GM19240 (cell line): ENCODE results near the gene PGLYRP4.

Experiments
- DNase-seq: peaks from one replicate; pipeline ENCODE4 v3.0.0; 2011; ENCODE audit warnings: low spot score; ENCODE audit not compliant: insufficient read length

PGLYRP4 gene

GRCh38 chr1:153348511-153349362 lies at the start of gene PGLYRP4:
TSS of gene PGLYRP4 (minus strand) at chr1:153348841. CDS start at chr1:153347932, 909 bp downstream.
- DNase-seq = no peak

GRCh38 chr1:153397924-153398651 lies 49.4 kb upstream of the PGLYRP4 start:
- no peak for DNase-seq

GRCh38 chr1:153397051-153397923 lies 48.6 kb upstream of the PGLYRP4 start:
- no peak for DNase-seq

GRCh38 chr1:153396461-153396860 lies 47.8 kb upstream of the PGLYRP4 start:
- no peak for DNase-seq

GRCh38 chr1:153395776-153396175 lies 47.1 kb upstream of the PGLYRP4 start:
- DNase-seq = no peak

- DNase-seq = no peak
Observed at GRCh38 chr1:153395136-153395685, 46.6 kb upstream of the PGLYRP4 start.

- DNase-seq = no peak
Observed at GRCh38 chr1:153394391-153394790, 45.8 kb upstream of the PGLYRP4 start.

GRCh38 chr1:153393926-153394325 lies 45.3 kb upstream of the PGLYRP4 start:
- no peak for DNase-seq

DNA sequence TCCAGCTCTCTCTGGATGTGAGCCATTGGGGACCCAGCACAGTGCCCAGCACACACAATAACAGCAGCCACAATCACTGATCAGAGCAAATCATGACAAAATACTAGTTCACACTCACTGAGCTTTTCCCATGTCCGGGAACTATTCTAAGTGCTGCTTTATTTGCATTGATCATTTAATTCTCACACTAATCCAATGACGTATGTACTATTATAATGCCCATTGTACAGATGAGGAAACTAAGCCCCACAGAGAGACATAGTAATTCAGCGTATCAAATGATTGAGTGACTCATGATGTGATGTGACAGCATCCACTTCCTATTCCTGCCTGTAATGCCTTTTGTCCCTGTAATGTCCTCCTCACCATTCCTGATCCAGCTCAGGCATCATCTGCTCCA lies 44.2 kb upstream of the PGLYRP4 start:
- DNase-seq = no peak

- no peak for DNase-seq
Observed at GRCh38 chr1:153392258-153392657, 43.6 kb upstream of the PGLYRP4 start.

- no peak for DNase-seq
Observed at GRCh38 chr1:153390938-153391710, 42.5 kb upstream of the PGLYRP4 start, which contains the start of gene S100A8. TSS of gene S100A8 (minus strand) at chr1:153391073. CDS start at chr1:153390535, 538 bp downstream.

DNA sequence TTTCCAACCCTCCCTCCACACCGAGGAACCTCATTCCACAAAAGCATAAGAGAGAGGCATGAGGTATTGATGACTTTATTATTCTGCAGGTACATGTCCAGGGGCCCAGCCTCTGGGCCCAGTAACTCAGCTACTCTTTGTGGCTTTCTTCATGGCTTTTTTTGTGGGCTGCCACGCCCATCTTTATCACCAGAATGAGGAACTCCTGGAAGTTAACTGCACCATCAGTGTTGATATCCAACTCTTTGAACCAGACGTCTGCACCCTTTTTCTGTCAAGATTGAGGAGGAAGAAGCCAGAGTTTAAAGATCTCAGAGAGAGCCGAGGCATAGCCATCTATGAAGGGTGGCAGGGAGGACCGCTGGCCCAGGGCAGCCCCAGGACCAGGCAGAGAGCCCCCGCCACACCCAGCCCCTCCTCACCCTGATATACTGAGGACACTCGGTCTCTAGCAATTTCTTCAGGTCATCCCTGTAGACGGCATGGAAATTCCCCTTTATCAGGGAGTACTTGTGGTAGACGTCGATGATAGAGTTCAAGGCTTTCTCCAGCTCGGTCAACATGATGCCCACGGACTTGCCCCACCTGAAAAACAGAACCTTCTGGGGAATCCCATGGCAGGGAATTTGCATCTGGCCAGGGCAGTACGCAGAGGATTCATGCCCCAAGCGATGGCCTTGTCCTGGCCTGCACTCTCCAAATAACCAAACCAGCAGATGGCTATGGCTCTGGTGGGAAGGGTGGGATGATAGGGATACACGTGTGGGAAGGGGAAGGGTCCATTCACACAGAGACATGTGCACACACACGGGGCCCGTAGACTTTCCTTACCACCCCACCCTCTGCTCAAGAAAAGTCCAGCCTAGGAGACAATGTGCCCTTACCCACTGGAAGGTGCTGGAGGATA lies 41.6 kb upstream of the PGLYRP4 start:
- no peak for DNase-seq

DNA sequence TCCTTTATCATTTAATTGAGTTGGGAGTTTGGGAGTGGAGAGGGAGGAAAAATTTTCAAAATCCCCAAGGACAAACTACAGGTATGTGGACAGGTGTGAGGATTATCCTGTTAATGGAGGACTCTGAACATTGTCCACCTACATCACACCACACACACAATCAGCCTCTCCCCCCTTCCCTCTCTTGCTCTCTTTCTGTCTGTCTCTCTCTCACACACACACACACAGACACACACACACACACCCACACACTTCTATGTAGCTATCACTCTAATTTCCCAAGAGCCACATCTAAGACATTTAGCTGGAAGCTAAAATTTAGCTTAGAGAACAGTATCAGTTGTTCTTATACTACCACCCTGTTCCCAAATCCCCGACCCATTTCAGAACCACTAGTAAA lies 40.8 kb upstream of the PGLYRP4 start:
- DNase-seq = no peak

GRCh38 chr1:153387785-153388184 lies 39.1 kb upstream of the PGLYRP4 start:
- DNase-seq = no peak

DNA sequence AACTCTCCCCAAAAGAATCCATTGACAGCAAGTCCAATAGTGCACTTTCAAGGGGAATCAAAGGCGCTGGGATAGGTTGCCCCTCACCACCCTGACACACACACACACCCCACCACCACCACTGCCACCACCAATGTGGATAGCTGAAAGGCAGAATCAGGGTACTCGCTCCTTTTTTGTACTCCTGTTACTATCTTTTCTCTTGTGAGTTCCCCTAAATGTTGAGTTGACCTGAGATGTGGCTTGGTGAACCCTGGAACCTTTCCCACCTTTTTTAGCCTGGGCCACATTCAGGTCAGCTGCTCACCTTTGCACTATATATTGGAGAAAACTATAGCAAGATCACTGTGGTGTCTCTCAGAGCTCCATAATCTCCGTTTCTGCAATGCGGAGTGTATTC lies 38.4 kb upstream of the PGLYRP4 start:
- DNase-seq = no peak

DNA sequence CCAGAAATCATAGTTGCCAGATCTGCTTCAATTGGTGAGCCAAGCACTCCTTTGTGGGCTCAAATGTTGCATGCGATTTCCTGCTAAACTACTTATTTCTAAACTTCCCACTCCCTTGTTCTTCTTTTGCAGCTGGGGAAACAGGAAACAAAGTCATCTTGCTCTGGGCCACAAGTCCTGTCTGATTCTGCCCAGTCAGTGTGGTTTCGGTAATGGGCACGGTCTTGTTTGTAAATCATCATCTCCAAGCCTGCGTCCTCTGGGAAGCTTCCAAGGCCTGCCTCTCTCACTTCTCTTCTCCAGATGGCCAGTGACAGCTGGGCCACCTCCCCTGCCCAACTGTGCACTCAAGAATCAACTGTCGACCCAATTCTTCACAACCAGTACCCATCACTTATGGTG lies 37.9 kb upstream of the PGLYRP4 start:
- DNase-seq = no peak

GRCh38 chr1:153384958-153385580 lies 36.4 kb upstream of the PGLYRP4 start:
- no peak for DNase-seq

GRCh38 chr1:153380711-153381110 lies 32.1 kb upstream of the PGLYRP4 start:
- DNase-seq = no peak

DNA sequence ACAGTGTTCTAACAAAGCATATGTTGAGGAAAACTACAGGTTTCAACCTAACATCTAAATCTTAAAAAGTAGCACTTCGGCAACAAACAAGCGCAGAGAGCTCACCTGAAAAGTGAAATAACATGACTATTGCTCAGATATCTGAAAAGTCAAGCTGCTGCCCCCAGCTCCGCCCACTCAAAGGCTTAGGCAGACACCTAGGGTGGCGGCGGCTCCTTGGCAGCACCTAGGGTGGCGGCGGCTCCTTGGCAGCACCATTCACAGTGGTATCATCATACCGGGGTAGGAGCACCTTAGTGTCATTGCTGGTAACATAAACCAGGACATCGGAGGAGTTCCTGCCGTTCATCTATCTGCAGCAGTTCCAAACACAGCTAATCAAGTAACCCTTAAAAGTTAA lies 30.9 kb upstream of the PGLYRP4 start:
- no peak for DNase-seq
